Mesothelial cell of epicardium (in vitro differentiated cells): Measurements from ENCODE around the gene POLR3H. TPM values are rescaled to one million over a fixed set of nuclear protein-coding genes. Genes with fewer than 3 reads are reported as not detected.

Source experiments
- DNase-seq, 2 experiments: peaks; one replicate each; pipeline ENCODE4 v3.0.0; 2021; ENCODE audit warnings: low spot score in 2 of 2; ENCODE audit not compliant: unreplicated experiment in 2 of 2
- H3K27ac Mint-ChIP-seq: 2 replicates; pipeline ENCODE4 v1.8.0; 2021; ENCODE audit warnings: mixed read lengths
- H3K27me3 Mint-ChIP-seq: 2 replicates; pipeline ENCODE4 v1.8.0; 2021; ENCODE audit warnings: low read depth, mixed read lengths
- H3K36me3 Mint-ChIP-seq: 2 replicates; pipeline ENCODE4 v1.8.0; 2021; ENCODE audit warnings: mixed read lengths
- H3K4me1 Mint-ChIP-seq: 2 replicates; pipeline ENCODE4 v1.8.0; 2021; ENCODE audit warnings: mixed read lengths
- H3K4me3 Mint-ChIP-seq: 2 replicates; pipeline ENCODE4 v1.8.0; 2021; ENCODE audit warnings: mild to moderate bottlenecking, moderate library complexity, mixed read lengths
- H3K9me3 Mint-ChIP-seq: 2 replicates; pipeline ENCODE4 v1.8.0; 2021; ENCODE audit warnings: mixed read lengths
- CTCF ChIP-seq: fragments of 200-600 bp; sonication (generic); IDR thresholded peaks from one replicate; pipeline ENCODE4 v1.5.0; 2021; ENCODE audit warnings: antibody characterized with exemption; ENCODE audit not compliant: unreplicated experiment
- total RNA-seq: library from RNA; stranded (reverse); gene quantifications from 3 replicates; pipeline ENCODE4 v1.2.1, GENCODE V29; 2021

The POLR3H gene
- total RNA-seq, 1 donor from 2014 or later, result 47.4 TPM

GRCh38 chr22:41584881-41585280 lies 40.6 kb upstream of the POLR3H start:
- peaks cover 2% of the 10 kb centered on the region for H3K36me3 Mint-ChIP-seq
- no peaks in the 10 kb centered on the region for H3K9me3 Mint-ChIP-seq
- no peak overlapping the region for H3K27ac Mint-ChIP-seq
- H3K4me3 Mint-ChIP-seq, result no peak overlapping the region
- H3K4me1 Mint-ChIP-seq, result peaks cover 8% of the 10 kb centered on the region
- H3K27me3 Mint-ChIP-seq, result no peaks in the 10 kb centered on the region
- TF ChIP-seq CTCF, result no peak
- DNase-seq, result no peak

GRCh38 chr22:41582694-41583093 lies 38.4 kb upstream of the POLR3H start:
- H3K27ac Mint-ChIP-seq, result no peak overlapping the region
- H3K4me3 Mint-ChIP-seq, result no peak overlapping the region
- peaks cover 3% of the 10 kb centered on the region for H3K36me3 Mint-ChIP-seq
- H3K27me3 Mint-ChIP-seq, result no peaks in the 10 kb centered on the region
- no peaks in the 10 kb centered on the region for H3K4me1 Mint-ChIP-seq
- no peak for DNase-seq
- TF ChIP-seq CTCF, result no peak
- H3K9me3 Mint-ChIP-seq, result no peaks in the 10 kb centered on the region

GRCh38 chr22:41579997-41580355 lies 35.7 kb upstream of the POLR3H start:
- Mint-ChIP-seq H3K27ac (no peak overlapping the region), H3K4me1 (no peaks in the 10 kb centered on the region), H3K4me3 (no peak overlapping the region), H3K36me3 (peaks cover 7% of the 10 kb centered on the region), H3K9me3 (no peaks in the 10 kb centered on the region), H3K27me3 (no peaks in the 10 kb centered on the region)
- no peak for DNase-seq
- no peak for TF ChIP-seq CTCF

- Mint-ChIP-seq H3K27ac (no peak overlapping the region), H3K4me3 (no peak overlapping the region), H3K9me3 (no peaks in the 10 kb centered on the region), H3K36me3 (peaks cover 7% of the 10 kb centered on the region), H3K4me1 (no peaks in the 10 kb centered on the region), H3K27me3 (no peaks in the 10 kb centered on the region)
- no peak for TF ChIP-seq CTCF
- no peak for DNase-seq
These were observed 35.2 kb upstream of the POLR3H start for GRCh38 chr22:41579297-41579996.

GRCh38 chr22:41578818-41579217 lies 34.5 kb upstream of the POLR3H start:
- no peak overlapping the region for H3K4me3 Mint-ChIP-seq
- no peaks in the 10 kb centered on the region for H3K9me3 Mint-ChIP-seq
- TF ChIP-seq CTCF, result no peak
- no peaks in the 10 kb centered on the region for H3K4me1 Mint-ChIP-seq
- no peak overlapping the region for H3K27ac Mint-ChIP-seq
- no peak for DNase-seq
- peaks cover 5% of the 10 kb centered on the region for H3K36me3 Mint-ChIP-seq
- no peaks in the 10 kb centered on the region for H3K27me3 Mint-ChIP-seq

GRCh38 chr22:41578114-41578513 lies 33.8 kb upstream of the POLR3H start:
- Mint-ChIP-seq H3K9me3 (no peaks in the 10 kb centered on the region), H3K27me3 (no peaks in the 10 kb centered on the region), H3K36me3 (peaks cover 5% of the 10 kb centered on the region), H3K27ac (no peak overlapping the region), H3K4me3 (no peak overlapping the region), H3K4me1 (no peaks in the 10 kb centered on the region)
- TF ChIP-seq CTCF, result no peak
- no peak for DNase-seq
